B cell (primary cell): ENCODE data around the gene ZSWIM6.

ENCODE experiments used
- CTCF ChIP-seq: fragments of 200-600 bp; IDR thresholded peaks from one replicate; pipeline ENCODE4 v1.8.0; 2022; ENCODE audit warnings: antibody characterized with exemption, mild to moderate bottlenecking
- EZH2 ChIP-seq: IDR thresholded peaks from 2 replicates; pipeline ENCODE4 v1.6.1; 2012; ENCODE audit warnings: borderline replicate concordance, low read depth, mild to moderate bottlenecking, moderate library complexity, low read length; ENCODE audit not compliant: insufficient read depth, poor library complexity, severe bottlenecking

GRCh38 chr5:61366497-61367240, 34.6 kb downstream of the ZSWIM6 start:
- no peak for TF ChIP-seq CTCF
- TF ChIP-seq EZH2, result no peak
